HEK293 (cell line): ENCODE data around the gene GIT1.

Experiments
- CTCF ChIP-seq: fragments of 450-650 bp; formaldehyde crosslinking; IDR thresholded peaks from 2 replicates; pipeline ENCODE4 v1.5.1; 2016; ENCODE audit warnings: missing biosample characterization, missing genetic modification characterization
- PRDM1 ChIP-seq: fragments of 450-650 bp; formaldehyde crosslinking; IDR thresholded peaks from 2 replicates; pipeline ENCODE4; 2016; ENCODE audit warnings: missing biosample characterization, missing genetic modification characterization
- REST ChIP-seq: fragments of 450-650 bp; formaldehyde crosslinking; IDR thresholded peaks from 2 replicates; pipeline ENCODE4 v1.5.1; 2016; ENCODE audit warnings: missing biosample characterization, missing genetic modification characterization
- ZBTB21 ChIP-seq: fragments of 450-650 bp; formaldehyde crosslinking; IDR thresholded peaks from 2 replicates; pipeline ENCODE4 v1.5.1; 2017; ENCODE audit warnings: missing biosample characterization, missing genetic modification characterization
- ZNF23 ChIP-seq: fragments of 450-650 bp; formaldehyde crosslinking; IDR thresholded peaks from 2 replicates; pipeline ENCODE4 v1.5.1; 2016; ENCODE audit warnings: missing biosample characterization, missing genetic modification characterization, borderline replicate concordance
- ZNF280C ChIP-seq: fragments of 450-650 bp; formaldehyde crosslinking; IDR thresholded peaks from 2 replicates; pipeline ENCODE4 v1.5.1; 2016; ENCODE audit warnings: missing biosample characterization, missing genetic modification characterization
- ZNF529 ChIP-seq: fragments of 450-650 bp; formaldehyde crosslinking; IDR thresholded peaks from 2 replicates; pipeline ENCODE4 v1.5.1; 2017; ENCODE audit warnings: missing genetic modification characterization, missing biosample characterization; ENCODE audit not compliant: insufficient replicate concordance
- ZNF785 ChIP-seq: fragments of 450-650 bp; formaldehyde crosslinking; IDR thresholded peaks from 2 replicates; pipeline ENCODE4 v1.5.1; 2016; ENCODE audit warnings: missing biosample characterization, missing genetic modification characterization
- TF ChIP-seq, protein P1 (sequence below): fragments of 450-650 bp; formaldehyde crosslinking; IDR thresholded peaks from 2 replicates; pipeline ENCODE4 v1.5.1; 2016; ENCODE audit warnings: missing biosample characterization, missing genetic modification characterization
- TF ChIP-seq, protein P2 (sequence below): fragments of 450-650 bp; formaldehyde crosslinking; IDR thresholded peaks from 2 replicates; pipeline ENCODE4 v1.5.1; 2016; ENCODE audit warnings: missing biosample characterization, missing genetic modification characterization

DNA sequence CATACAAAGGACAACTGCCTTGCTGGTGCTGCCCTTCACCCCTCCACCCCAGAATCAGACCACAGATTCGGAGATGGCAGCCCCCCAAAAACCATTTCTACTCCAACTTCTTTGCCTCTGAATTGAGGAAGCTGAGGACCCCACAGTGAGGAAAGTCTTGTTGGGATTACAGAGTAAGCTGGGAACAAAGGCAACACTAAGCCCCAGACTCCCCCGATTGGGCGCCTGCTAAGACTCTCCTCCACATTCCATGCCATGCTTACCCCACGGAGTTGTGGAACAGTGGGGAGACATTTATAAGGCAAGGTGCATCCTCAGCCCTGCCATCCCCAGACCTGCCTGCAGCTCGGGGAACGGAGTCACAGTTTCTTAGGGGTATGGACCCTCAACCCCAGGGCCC lies 1.9 kb downstream of the GIT1 start:
- TF ChIP-seq PRDM1 (tag by site-specific recombination) (no peak), CTCF (tag by site-specific recombination) (no peak), ZNF785 (tag by site-specific recombination) (no peak), ZNF280C (tag by site-specific recombination) (no peak), REST (no peak), ZBTB21 (tag by site-specific recombination) (no peak), ZNF529 (tag by site-specific recombination) (no peak), ZNF23 (tag by site-specific recombination) (no peak)
- TF ChIP-seq, protein P1, sequence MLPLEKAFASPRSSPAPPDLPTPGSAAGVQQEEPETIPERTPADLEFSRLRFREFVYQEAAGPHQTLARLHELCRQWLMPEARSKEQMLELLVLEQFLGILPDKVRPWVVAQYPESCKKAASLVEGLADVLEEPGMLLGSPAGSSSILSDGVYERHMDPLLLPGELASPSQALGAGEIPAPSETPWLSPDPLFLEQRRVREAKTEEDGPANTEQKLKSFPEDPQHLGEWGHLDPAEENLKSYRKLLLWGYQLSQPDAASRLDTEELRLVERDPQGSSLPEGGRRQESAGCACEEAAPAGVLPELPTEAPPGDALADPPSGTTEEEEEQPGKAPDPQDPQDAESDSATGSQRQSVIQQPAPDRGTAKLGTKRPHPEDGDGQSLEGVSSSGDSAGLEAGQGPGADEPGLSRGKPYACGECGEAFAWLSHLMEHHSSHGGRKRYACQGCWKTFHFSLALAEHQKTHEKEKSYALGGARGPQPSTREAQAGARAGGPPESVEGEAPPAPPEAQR (tag by site-specific recombination), result no peak
- TF ChIP-seq, protein P2, sequence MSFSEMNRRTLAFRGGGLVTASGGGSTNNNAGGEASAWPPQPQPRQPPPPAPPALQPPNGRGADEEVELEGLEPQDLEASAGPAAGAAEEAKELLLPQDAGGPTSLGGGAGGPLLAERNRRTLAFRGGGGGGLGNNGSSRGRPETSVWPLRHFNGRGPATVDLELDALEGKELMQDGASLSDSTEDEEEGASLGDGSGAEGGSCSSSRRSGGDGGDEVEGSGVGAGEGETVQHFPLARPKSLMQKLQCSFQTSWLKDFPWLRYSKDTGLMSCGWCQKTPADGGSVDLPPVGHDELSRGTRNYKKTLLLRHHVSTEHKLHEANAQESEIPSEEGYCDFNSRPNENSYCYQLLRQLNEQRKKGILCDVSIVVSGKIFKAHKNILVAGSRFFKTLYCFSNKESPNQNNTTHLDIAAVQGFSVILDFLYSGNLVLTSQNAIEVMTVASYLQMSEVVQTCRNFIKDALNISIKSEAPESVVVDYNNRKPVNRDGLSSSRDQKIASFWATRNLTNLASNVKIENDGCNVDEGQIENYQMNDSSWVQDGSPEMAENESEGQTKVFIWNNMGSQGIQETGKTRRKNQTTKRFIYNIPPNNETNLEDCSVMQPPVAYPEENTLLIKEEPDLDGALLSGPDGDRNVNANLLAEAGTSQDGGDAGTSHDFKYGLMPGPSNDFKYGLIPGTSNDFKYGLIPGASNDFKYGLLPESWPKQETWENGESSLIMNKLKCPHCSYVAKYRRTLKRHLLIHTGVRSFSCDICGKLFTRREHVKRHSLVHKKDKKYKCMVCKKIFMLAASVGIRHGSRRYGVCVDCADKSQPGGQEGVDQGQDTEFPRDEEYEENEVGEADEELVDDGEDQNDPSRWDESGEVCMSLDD (tag by site-specific recombination), result no peak
